Astrocyte of the spinal cord (primary cell): ENCODE results near the gene HOXA3.
A peak's percentile ranks its signal among the peaks of the same experiment; 100 is the strongest.

ENCODE experiments used
- DNase-seq: peaks from one replicate; pipeline ENCODE4 v3.0.0; 2011; ENCODE audit warnings: low read depth, low spot score
- H3K4me3 ChIP-seq: 2 replicates; pipeline ENCODE4 v1.5.1; 2011; ENCODE audit warnings: low read depth, mild to moderate bottlenecking, low read length, moderate library complexity
- in situ Hi-C: cut with HindIII; loops from 2 replicates; pipeline ENCODE4 v1.10.0; 2017; ENCODE audit warnings: low sequenced_read_pairs
- TF ChIP-seq, protein P1 (sequence below): IDR thresholded peaks from 2 replicates; pipeline ENCODE4 v1.5.1; 2012; ENCODE audit warnings: low read depth, mild to moderate bottlenecking, low read length, inconsistent platforms

HOXA3 gene

DNA sequence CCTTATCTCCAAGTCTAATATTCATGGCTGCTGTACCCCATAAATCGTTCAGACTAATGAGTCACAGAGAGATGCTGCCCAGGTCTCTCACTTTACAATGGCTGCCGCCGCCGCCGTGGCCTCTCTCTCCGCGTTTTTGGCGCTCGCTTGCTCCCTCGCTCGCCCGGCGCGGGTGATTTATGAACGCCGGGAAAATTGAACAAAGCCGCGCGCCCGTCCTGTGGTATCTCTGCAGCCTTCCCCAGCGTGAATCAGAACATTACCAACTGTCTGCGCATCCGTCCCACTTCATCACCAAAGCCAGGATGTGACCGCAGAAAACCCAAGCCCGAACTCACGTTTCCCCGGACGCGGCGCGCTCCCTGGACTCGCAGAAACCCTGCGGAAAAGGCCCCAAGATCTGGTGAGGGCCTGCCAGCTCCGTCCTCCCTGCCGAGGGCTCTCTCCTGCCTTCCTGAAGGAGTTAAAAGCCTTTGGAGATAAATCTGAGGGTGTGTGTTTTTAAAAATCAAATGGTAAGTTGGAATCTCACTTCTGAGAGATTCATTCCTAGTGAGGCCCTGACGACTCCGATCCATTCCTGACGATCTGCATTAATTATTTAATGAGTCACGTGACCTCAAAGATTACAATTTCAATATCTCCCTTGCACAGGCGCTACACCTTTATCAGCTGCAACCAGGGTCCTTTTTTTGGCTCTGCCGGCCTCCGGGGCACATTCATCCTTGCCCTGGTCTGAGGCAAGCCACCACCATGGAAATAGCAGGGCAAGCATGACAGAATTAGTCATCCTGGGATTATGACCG lies 28.1 kb downstream of the HOXA3 start:
- in situ Hi-C loops, result loop anchor here (10.0 kb wide), 1 partner anchor 269 kb away; no protein-coding TSS in a partner anchor
- H3K4me3 ChIP-seq, result peak overlapping the region; percentile 64
- TF ChIP-seq, protein P1, sequence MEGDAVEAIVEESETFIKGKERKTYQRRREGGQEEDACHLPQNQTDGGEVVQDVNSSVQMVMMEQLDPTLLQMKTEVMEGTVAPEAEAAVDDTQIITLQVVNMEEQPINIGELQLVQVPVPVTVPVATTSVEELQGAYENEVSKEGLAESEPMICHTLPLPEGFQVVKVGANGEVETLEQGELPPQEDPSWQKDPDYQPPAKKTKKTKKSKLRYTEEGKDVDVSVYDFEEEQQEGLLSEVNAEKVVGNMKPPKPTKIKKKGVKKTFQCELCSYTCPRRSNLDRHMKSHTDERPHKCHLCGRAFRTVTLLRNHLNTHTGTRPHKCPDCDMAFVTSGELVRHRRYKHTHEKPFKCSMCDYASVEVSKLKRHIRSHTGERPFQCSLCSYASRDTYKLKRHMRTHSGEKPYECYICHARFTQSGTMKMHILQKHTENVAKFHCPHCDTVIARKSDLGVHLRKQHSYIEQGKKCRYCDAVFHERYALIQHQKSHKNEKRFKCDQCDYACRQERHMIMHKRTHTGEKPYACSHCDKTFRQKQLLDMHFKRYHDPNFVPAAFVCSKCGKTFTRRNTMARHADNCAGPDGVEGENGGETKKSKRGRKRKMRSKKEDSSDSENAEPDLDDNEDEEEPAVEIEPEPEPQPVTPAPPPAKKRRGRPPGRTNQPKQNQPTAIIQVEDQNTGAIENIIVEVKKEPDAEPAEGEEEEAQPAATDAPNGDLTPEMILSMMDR, result no peak
- DNase-seq, result peak; percentile 99

DNA sequence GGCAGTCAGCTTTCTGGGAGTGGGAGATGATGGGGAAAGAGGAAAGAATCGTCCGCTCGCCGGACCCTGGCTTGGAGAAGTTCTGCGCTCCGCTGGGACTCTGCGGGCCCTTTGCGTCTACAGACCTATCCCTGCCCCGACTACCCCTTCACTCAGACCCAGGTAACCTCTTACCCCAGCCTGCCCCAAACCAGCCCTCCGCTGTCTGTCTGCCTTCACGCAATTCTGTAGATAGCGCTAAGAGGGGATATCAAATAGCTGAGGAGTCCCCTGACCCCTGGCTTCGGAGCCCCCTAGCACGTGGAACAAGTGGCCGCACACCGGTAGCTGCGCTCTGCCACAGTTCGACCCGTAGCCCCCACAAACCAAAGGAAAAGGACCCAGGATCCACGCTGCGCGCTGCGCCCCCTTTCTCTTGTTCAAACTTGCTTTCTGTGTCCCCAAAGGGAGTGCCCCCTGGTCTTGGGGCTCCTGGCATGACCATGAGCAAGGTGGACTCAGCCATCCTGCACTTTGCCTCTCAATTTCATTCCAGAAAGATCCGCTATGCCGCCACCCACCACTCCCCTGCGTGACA lies 28.8 kb downstream of the HOXA3 start:
- TF ChIP-seq, protein P1, result no peak
- in situ Hi-C loops, result loop anchor here (10.0 kb wide), 1 partner anchor 269 kb away; no protein-coding TSS in a partner anchor

DNA sequence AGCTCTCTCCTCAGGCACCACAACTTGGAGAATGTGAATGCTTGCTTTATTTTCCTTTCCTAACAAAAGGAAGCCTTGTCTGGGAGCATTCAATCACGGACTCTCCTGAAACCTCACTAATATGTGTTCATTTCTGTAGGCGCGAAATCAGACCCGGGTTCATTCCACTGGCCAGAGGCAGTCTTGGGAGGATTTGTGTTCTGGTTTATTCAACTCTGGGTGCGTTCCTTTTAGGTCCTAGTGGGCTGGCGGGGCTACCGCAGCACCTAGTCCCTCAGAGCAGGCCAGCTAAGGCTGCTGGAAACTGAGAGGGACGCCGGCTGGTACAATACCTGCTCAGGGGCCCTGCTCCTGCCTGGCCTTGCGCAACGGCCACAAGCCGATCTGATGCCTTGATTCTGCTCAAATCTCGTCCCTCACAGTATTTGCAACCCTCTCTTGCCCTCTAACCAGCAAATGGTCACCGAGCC lies 29.3 kb downstream of the HOXA3 start:
- TF ChIP-seq, protein P1, result no peak
- H3K4me3 ChIP-seq, result peak overlapping the region; percentile 64
- DNase-seq, result peak; percentile 77
- in situ Hi-C loops, result loop anchor here (10.0 kb wide), 1 partner anchor 268 kb away; no protein-coding TSS in a partner anchor

More for the DNA sequence above, 28.8 kb downstream of the HOXA3 start:
- DNase-seq, result no peak
- peak overlapping the region; percentile 64 for H3K4me3 ChIP-seq

DNA sequence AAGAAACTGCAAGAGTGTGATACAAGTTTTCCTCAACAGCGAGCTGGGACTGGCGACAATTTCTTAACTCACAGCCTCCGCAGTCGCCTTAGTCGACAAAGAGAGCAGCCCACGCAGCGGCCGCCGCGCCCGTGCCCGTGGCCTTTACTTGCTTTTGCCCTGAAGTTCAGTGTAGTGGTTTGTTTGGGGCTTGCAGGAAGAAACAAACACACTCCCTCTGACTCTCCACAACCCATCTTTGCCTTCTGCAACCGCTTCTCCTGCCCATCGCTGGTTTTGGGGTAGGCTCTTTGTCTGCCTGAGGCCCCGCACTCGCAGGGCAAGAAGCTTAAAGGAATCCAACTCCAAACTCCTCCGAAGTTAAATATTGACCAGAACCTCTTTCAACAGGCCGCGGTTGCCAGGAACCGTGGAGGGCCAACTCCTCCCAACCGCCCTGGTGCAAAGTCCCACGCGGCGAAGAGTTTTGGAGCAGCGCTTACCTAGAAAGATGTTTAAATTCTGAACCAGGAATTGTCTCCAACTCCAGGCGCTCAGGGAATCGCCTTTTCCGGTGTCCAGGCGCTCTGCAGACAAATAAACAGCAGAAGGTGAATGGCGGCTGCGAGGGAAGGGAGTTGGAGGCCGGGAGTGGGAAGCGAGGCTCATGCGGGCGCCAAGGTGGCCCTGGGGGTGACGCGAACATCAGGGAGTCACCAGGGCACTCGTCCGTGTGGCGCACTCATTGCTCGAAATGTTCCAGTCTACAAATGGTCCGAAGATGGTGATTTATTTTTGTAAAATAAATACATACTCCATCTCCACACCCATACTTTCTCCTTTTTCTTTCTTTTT lies 30.1 kb downstream of the HOXA3 start:
- in situ Hi-C loops, result loop anchor here (10.0 kb wide), 1 partner anchor 267 kb away; no protein-coding TSS in a partner anchor
- H3K4me3 ChIP-seq, result peak overlapping the region; percentile 64
- TF ChIP-seq, protein P1, result no peak
- no peak for DNase-seq

DNA sequence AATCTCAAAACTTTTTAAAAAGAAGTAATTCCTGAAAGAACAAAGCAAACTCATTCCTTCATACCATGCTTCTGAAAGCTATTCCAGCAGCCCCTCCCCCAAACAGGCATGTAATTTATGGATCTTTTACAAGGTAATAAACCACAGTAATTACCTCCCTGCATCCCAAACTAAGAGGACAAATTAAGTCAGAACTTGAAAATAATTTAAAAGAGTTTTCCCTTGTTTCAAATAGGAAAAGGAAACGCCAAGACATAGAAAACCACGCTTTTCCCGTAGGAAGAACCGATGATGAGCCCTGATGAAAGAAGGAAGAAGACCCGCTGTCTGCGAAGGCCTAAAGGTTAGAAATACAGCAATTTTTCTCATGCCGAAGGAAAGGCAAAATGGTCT lies 30.7 kb downstream of the HOXA3 start:
- peak overlapping the region; percentile 64 for H3K4me3 ChIP-seq
- TF ChIP-seq, protein P1, result no peak
- in situ Hi-C loops, result loop anchor here (10.0 kb wide), 1 partner anchor 267 kb away; no protein-coding TSS in a partner anchor
- DNase-seq, result no peak

DNA sequence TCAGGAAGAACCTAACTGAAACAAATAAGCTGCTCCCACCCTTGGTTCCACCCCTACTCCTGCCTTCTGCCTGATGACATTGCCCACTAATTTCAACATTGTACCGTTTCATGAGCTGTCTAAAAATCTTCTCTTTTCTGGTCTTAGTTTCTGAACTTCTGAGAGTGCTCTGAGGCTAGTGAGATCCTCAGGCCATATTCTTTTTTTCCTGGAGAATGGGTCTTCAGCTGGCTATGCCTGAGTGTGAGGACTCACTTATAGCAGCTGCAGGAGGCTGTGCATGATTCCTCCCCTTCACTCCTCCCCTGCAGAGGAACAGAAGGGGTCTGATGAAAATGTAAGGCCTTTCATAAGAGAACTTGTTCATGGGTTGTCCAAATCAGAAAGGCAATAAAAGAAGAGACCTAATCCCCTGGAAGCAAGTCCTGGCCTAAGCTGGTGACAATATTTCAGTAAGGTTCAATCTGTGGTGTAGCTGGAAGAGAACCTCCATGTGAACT lies 32.9 kb downstream of the HOXA3 start:
- in situ Hi-C loops, result no loop called here
- TF ChIP-seq, protein P1, result no peak
- H3K4me3 ChIP-seq, result peak overlapping the region; percentile 89
- no peak for DNase-seq
